ENCODE results near the gene NKX3-2.

Gene NKX3-2

DNA sequence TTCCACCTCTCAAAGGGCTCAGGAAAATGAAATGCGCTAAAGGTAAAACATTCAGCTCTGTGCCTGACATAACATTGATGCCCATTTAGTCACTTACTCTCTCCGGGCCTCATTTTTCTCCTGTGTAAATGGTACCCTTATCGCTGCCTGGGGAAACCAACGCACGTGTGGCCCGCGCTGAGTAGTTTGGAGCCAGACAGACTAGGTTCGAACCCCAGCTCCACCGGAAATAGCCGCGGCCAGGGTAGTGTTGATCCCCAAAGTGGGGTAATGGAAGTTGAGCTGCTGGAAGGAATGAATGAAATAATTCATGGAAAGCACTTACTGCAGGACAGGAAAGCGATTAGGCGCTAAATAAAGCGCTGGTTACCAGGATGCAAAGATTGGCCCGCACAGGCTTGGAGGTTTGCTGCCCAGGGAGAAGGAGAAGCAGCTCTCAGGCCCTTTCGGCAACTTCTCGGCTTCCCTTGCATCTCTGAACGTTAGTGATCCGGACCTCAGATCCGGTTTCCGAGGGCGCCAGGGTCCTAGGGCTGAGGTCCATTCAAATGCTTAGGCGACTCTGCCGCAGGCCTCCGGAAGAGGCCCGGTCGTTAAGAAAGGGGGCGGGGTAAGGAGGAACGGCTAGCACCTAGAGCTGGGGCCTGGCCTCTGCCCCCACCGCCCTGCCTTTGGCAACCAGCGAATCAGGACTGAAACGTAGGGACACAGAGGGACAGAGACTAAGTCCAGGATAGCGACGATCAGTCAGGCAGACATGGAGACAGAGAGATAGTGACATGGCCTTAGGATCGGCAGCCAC is 13.3 kb downstream of the NKX3-2 start:
- DNase-seq: no peak

DNA sequence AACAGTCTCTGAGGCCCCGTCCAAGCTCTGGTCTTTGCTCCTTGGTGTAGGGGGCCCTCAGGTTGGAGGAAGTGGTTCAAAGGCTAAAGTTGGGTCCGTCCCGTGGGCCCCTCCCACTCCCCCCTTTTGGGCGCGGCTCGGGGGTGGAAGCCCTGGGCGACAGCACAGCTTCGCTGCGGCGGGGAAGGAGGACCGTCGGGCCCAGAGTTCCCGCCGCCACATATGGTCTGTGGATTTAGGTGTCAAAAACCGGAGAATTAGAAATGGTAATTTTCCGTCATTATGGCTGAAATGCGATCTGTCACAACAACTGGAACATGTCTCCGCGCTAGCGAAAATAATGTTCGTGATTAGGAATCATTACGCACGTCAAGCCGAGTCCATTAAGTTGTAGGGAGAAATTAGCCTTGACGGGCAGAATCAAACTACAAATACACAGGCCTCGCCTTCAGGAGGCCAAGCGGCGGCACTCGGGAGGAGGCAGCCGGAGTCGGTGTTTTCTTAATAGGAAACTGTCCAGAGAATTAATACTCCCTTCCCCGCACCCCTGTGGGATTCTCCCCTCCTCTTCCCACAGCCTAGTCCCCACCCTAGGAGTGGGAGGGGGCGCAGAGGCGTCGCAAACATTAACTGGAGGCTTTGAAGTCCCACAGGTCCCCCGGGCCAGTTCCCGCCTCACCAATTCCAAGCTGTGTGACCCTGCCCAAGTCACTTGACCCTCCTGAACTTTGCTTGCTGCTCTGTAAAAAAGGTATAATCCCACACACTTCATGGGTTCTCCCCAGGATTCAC is 15.0 kb downstream of the NKX3-2 start:
- no peak for DNase-seq

DNA sequence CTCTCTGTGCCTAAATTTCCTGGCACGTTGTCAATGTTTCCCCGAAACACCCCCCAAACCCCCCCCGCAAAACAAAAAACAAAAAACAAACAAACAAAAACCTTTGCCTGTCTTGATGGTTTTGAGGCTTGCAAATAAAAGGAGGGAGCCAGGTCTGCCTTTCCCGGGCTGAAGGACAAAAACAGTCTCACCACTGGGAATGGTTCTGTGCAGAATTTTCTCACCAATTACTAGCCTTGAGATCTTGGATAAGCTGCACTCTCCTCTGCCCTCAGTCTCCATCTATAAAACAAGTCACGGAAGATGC is 15.5 kb downstream of the NKX3-2 start:
- DNase-seq: no peak

DNA sequence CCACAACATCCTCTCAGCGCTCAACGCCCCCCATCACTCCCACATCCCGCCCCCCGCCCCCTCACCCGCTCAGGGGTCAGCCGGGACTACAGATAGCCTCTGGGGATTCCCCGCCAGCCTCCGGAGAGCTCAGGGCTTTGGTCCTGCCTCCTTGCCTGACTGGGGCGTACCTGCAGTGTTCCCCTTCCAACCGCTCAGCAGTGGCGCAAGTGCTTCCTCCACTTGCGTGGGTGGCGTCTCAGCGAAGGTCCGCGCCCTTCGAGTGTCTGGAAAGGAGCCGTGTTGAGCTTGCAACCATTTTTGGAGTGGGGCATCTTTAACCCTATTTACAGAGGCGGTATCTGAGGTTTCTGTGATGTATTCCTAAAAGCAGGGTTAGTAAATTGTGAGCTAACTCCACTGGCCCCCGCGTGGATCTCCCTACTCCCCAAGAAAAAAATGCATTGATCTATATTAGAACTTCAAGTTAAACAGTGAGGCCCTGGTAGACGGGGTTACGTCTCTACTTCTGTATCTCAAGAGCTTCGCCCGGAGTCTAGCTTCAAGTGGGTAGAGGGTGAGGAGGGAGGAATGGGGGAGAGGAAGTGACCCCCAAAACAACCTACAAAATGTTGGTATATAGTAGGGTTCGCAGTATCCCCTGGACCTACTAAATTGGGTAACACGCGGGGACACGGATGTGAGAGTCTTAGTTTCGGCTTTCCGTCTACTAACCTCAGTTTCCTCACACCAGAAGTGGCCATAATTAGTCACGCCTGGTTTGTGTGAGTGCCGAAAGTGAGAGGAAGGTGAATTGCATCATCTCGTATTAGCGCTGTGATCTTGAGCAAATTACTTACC is 16.1 kb downstream of the NKX3-2 start:
- DNase-seq: no peak

DNA sequence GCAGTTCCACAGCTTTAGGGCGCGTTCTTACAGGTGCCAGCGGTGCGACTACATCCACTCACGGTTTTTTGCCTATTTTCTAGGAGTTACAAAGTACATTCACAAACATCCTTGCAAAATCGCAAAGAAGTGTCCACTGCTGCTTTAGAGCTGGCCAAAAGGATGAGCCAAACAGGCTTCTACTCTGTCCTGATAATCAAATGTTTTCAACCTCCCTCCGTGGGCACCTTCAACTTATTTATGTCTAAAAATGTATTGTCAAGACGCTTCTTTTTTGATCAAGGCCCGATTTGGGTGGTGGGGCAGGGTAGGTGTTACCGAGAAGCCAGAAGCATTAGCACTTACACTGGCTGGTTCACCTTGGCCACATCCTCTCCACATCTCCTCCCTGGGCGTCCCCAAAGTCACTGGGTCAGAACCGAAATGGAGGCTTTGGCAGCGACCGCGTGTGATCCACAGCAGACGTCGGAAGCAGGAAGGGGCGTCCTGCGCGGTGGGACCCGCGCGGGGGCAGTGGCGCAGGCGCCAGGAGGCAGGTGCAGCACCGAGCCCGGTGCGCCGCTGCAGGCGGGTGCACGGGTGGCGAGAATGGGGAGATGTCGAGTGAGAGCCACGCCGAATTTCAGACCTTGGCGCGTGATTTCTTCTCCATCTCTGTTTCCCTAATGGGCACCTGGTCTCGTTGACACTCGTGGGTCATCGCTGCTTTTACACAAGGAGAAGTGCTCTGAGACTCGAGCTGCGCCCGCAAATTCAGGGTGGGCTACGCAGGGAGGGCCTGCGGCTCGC is 16.9 kb downstream of the NKX3-2 start:
- DNase-seq: no peak

DNA sequence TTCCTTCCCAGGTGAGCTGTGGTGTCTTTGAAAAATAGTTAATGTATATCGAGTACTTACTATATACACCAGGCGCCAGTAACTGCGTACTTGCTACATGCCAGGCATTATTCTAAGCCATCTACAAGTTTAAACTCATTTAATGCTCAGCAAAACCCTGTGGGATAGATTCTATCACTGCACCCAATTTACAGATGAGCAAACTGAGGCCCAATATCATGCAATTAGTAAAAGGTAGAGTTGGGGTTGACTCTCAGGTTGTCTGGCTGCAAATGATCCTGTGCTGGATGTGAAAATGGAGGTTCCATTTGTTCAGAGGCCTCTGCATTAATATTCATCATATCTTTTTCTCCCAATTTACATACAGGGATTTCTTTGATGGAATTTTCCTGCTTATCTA is 17.6 kb downstream of the NKX3-2 start:
- no peak for DNase-seq

DNA sequence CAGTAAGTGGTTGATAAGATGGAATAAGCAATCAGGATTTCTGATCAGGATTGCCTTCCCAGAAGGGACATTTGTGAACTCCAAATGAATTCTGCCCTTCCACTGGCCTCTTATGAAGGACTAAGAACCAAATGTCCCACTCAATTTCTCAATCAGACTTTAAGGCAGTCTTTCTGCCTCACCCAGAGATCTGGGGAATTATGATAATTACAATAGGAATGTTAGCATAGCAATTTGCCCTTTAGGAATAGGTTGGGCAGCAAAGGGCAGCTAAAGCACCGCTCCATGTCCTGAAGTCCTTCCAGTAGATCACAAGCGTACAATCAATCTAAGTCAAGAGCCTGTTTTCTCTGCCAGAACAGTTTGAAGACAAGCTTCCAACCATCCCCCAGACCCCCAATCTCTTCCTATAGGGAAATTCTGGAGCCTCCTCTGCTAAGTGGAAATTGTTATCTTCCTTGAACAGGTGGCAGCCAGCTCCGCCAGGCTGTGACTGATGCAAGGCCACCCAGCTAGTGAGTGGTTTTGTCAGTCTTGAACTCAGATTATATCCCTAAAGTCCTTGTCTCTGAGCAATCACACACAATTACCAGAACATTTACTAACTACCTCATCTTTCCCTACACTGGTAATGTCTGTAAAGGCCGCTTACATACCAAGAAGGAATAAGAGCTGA is 18.6 kb downstream of the NKX3-2 start:
- no peak for DNase-seq

DNA sequence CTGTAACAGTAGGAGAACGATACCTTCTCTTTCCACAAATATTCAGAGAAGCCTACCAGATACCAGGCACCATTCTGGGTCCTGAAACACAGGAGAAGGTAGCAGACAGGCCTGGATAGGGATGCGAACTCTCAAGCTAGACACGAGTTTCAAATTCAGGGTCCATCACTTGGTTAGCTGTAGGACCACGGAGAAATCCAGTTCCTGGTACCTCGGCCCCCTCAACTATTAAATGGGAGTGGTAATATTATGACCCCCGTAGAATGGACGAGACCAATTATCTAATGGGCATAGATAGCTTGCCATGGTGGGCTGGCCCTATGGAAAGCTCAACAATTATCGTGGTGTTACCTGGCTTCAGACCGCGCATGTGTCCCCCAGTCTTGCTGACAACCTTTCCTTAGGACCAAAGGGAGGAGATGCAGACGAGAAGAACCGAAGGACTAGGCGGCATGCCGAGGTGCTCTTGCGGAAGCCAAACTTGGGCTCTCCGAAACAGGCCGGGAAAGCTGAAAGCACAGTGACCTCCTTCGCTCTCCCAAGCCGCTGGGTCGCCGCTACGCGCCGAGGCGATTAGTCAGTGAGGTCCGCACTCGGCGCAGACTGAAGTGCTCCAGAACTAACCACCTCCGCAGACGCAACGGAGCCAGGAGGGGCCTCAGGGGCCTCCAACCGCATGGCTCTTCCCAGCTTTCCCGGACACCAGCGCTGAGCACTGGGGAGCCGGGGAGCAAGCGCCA is 19.6 kb downstream of the NKX3-2 start:
- DNase-seq: no peak

DNA sequence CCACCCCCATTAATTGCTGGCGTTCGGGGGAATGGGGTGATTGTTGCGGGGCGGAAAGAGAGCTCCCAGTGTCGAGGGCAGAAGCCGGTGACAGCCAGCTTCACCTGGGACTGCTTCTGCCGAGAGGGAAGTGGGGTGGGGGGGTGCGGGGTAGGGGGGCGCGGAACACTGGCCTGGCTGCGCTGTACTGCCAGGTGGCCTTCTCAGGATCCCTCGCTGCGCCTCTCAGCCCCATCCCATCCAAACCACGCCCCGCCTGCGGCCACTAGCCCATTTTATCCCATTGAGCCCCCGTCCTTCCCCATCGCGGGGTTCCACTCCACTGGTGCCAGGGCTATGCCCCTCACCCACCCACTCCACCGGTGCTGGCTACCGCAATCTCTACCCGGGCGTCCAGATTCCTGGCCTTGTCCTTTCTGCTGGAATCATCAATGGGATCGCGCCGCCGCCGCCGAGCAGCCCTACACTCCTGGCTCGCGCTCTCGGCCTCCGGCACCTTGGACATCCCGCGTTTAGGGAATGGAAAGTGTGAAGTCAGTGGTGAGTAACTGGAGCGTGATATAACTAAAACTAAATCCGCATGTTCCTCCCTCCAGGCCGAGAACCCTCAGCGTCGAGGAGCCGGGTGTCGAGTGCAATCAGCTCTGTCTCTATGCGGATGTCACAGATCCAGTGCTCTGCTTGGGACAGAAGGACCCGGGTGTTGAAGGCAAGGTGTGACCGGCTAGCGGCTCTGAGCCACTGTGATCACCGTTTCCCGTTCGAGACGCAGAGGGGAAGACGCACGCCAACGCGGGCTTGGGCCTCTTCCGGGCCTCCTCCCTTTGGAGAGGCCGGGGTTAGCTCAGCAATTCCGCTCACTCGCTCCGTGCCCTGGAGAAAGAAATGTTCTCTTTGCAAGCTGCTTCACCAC is 20.5 kb downstream of the NKX3-2 start:
- DNase-seq: no peak

DNA sequence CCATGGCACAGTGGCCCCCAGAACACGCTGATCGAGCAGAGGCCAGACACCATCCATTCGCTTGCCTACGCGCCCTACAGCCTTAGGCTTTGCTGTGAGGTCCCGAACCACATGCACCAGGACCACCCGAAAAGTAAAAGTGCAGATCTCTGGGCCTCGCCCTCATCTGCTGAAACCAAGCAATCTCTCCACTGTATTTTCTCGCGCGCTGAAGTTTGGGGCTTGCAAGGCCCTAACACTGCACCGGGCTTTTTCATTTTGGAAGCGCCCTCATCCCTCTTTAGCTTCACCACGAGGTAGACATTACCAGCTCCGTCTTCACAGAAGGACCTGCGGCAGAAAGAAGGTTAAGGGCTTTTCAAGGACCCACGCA is 21.2 kb downstream of the NKX3-2 start:
- DNase-seq: no peak

DNA sequence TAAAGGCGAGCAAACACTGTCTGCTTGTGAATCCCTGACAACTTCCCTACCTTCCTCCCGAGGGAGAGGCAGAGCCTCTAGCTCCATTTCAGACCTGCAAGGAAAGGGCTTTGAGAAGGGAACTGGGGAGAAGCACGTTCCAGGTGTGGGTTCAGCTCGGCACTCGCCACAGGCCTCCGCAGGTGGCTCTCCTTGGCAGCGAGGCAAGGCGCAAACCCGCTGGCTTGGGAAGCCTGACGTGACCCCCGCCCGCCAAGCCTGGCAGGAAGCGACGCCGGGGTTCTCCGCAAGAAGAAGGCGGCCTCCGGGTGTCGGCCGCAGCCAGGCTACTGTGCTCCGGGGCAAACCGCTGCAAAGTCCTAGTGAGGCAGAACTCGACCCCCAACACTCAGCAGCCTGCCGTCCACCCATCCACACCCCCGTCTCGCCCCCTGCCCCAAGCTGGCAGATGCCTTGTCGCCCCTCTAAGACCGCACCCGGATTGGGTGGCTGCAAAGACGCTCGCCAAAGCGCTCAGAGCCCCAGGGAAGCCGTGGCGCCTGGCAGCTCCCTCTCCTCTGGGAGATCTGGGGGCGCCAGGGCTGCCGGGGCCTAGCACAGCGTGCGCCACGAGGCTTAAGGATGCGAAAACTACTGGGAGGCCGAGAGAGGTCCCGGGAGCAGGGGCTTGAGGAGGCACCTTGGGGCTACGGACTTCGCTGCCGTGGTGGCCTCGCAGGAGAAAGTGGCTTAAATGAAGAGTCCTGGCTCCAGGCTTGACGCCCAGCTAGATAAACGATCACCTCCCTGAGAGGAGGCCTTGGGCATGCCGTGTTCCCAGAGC is 21.8 kb downstream of the NKX3-2 start:
- no peak for DNase-seq

DNA sequence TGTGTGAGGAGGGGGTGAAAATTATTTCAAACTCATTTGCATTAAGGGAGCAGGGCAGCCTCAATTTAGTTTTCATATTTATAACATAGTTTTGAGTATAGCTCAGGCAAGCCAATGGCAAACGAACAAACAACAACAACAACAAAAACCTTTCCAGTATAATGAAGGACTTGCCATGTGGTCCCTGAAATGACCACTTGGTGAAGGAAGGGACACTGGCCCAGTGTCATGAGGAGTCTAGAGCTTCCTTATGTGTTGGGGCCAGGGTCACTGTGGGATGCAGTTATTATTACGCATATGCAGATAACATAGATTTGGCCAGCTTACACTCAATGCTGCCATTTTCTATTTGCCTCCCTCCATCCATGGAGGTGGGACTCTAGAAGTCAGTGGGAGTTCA is 23.3 kb downstream of the NKX3-2 start:
- DNase-seq: no peak

DNA sequence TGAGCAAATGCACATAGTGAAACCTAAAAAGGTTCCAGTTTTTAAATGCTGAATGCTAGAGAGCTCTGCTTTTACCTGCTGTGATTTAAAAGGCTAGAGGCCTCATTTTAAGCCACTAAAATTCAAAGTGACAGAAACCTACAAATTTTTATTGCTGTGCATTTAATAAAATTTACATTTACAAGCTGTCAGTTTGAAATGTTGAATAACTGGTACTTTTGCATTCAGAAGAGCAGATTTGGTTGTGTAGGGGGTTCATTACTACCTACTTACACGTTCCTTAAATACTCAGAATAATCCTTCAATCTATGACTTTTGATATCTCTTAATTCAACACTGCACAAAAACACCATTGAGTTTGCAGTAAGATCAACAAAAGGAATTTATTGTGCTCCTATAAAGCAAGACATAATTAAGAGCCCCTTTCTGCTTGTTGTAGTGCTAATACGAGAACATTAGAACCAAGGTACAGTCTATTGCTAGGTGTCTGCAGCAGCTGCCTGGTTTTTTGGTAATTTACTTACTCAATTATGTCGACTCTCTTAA is 27.9 kb downstream of the NKX3-2 start:
- peak in 1 of 2 experiments; percentile 69 for DNase-seq

DNA sequence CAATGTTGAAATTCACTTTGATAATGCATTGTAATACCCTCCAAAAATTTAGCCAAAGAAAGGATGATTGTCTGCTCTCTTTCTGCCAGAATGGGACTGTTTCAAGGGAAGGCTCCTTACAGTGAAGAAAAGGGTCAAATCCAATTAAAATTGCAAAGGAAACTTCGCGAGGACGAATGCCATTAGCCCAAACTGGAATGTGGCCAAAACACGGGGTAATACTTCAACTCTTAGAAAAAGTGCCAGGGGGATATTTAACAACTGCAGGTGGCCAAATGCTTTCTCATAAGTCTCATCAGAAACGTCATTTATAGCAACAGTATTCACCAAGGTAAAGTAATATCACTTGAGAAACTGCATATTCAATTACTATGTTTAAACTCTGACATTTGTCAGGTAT is 29.0 kb downstream of the NKX3-2 start:
- peak in 1 of 2 experiments; percentile 28 for DNase-seq

DNA sequence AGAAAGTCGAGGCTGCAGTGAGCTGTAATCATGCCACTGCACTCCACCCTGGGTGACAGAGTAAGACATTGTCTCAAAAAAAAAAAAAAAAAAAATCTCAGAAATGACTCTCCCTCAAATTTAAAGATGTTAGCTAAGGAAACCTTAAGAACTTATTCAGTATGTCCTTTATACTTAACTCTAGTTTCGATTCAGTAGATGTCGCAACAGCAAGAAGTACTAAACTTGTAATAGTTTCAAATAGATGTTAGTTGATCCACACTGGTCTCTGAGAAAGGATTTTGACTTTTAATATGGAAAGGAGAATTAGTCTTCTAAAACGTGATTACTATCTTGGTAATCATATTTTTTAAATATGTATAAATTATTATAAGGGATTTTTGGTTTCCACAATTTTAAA is 29.6 kb downstream of the NKX3-2 start:
- DNase-seq: no peak

DNA sequence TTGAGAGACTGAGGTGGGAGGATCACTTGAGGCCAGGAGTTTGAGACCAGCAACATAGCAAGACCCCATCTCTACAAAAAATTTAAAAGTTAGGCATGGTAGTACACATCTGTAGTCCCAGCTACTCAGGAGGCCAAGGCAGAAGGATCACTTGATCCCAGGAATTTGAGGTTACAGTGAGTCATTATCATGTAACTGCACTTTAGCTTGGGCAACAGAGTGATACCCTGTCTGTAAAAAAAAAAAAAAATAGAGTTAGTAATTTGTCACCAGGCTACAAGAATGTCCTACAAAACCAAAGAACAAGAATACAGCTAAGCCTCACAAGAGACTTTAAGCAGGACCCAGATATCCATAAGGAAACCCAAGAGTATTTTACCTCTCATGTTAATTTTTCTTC is 33.2 kb downstream of the NKX3-2 start:
- no peak for DNase-seq

DNA sequence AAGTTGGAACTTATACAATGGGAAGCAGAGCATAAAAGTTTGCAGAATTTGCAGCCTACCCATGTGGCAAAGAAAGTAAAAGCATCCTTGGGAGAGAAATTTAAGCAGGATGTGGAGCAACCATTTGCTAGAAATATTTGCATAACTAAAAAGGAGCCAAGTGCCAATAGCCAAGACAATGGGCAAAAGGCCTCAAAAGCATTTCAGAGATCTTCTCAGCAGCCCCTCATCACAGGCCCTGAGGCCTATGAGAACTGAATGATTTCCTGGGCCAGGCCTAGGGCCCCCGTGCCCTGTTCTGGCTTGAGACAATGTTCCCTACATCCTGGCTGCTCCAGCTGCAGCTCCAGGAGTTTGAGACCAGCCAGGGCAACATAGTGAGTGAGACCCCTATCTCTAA is 34.9 kb downstream of the NKX3-2 start:
- DNase-seq: no peak

DNA sequence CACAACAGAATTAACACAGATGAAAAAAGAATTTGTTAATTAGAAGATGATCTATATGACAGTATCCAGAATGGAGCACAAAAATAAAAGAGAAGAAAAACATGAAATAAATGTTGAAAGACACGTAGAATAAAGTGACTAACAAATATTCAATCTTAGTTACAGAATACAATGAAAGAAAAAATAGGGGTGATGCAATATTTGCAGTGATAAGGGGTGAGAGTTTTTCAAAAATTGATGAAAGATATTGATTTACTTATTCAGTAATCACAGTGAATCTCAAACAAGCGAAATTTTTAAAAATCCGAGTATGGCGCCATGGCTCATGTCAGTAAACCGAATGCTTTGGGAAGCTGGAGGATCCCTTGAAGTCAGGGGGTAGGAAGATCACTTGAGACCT is 39.9 kb downstream of the NKX3-2 start:
- DNase-seq: no peak

DNA sequence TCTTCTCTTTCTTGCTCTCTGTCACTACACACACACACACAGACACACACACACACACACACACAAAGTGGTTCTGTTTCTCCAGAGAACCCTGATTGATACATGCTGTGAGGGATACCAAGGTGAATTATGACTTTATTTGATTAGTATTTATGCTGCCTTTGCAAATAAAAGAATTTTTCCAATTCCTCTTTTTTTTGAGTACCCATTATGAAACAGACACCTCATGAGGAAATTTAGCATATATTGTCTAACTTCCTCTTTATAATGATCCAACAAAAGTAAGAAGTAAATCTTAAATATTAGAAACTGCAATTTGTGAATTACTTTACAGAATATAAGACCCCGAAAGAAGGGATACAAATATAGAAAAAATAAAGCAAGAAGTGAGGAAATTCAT is 45.8 kb downstream of the NKX3-2 start:
- no peak for DNase-seq

Data from NCI-H2081 (cell line).